C4-2B (cell line): ENCODE measurements around the gene SERPINE3.

ENCODE experiments used
- CTCF ChIP-seq: fragments of 450-650 bp; conservative IDR thresholded peaks from 2 replicates; pipeline ENCODE4 v1.5.1; 2017; ENCODE audit warnings: mild to moderate bottlenecking
- ZFX ChIP-seq: fragments of 450-650 bp; IDR thresholded peaks from 2 replicates; pipeline ENCODE4 v1.6.1; 2017

GRCh38 chr13:51321836-51322235 lies 17.7 kb upstream of the SERPINE3 start:
- TF ChIP-seq CTCF (no peak), ZFX (no peak)
